ENCODE measurements around the gene TYW1B.
A peak's percentile ranks its signal among the peaks of the same experiment; 100 is the strongest.

TYW1B gene

DNA sequence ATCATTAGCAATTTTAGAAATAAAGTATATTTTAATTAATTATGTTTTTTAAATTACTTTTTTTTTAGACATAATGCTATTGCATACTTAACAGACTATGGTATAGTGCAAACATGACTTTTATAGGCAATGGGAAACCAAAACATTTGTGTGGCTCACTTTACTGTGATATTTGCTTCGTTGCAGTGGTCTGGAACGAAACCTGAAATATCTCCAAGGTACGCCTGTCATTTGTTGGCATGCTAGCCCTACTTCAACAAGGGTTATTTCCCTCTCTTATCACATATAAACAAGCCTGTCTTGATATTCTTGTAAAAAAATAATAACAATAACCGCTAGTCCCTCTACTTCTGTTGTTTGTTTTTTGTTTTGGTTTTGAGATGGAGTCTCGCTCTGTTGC lies 74.2 kb downstream of the TYW1B start:
- TF ChIP-seq REST (IDR thresholded peaks at IDR 0.05; ENCODE audit: low read depth) (no peak), TEAD4 (IDR thresholded peaks at IDR 0.05) (no peak), YY1 (IDR thresholded peaks at IDR 0.05; ENCODE audit: low read depth) (no peak), EP300 (IDR thresholded peaks at IDR 0.05; ENCODE audit: borderline replicate concordance) (no peak), NFIC (IDR thresholded peaks at IDR 0.05) (no peak), RAD21 (IDR thresholded peaks at IDR 0.05; ENCODE audit: low read depth) (no peak), MAX (IDR thresholded peaks at IDR 0.05) (no peak), EGR1 (IDR thresholded peaks at IDR 0.05) (no peak), ZBTB7A (IDR thresholded peaks at IDR 0.05; ENCODE audit: low read depth) (no peak)
- TF ChIP-seq, protein P1, sequence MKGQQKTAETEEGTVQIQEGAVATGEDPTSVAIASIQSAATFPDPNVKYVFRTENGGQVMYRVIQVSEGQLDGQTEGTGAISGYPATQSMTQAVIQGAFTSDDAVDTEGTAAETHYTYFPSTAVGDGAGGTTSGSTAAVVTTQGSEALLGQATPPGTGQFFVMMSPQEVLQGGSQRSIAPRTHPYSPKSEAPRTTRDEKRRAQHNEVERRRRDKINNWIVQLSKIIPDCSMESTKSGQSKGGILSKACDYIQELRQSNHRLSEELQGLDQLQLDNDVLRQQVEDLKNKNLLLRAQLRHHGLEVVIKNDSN (IDR thresholded peaks at IDR 0.05), result no peak

DNA sequence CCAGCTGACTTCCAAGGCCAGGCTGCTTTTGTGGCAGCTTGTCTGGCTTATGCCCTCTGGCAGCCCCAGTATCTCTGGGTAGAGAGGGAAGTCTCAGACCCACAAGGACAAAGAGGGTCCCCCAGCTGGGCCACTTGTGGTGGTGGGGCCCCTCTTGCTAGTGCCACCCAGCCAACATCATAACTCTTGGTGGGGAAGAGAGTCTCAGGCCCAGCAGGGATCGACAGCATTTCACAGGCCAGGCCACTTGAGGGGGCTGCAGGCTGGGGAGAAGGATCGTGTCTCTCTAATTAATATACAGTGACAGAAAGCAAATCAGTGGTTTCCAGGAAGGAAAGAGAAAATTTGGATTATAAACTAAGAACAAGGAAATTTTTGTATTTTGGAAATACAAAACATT lies 76.0 kb downstream of the TYW1B start:
- TF ChIP-seq RAD21 (IDR thresholded peaks at IDR 0.05; ENCODE audit: low read depth) (0 out of 2 replicates have a peak, but pooled peaks have one; percentile 22), TCF12 (IDR thresholded peaks at IDR 0.05; ENCODE audit: low read depth) (no peak), EGR1 (IDR thresholded peaks at IDR 0.05) (no peak)

GRCh38 chr7:72751378-72751777 lies 76.6 kb downstream of the TYW1B start:
- no peak for TF ChIP-seq FOXM1 (IDR thresholded peaks at IDR 0.05; ENCODE audit: borderline replicate concordance, low read depth)

GRCh38 chr7:72710983-72711382 lies 117.0 kb downstream of the TYW1B start:
- TF ChIP-seq FOXM1 (IDR thresholded peaks at IDR 0.05; ENCODE audit: borderline replicate concordance, low read depth), result no peak
- no peak for TF ChIP-seq TCF12 (IDR thresholded peaks at IDR 0.05; ENCODE audit: low read depth)
- TF ChIP-seq CREB1 (IDR thresholded peaks at IDR 0.05; ENCODE audit: low read depth), result no peak
- no peak for TF ChIP-seq RAD21 (IDR thresholded peaks at IDR 0.05; ENCODE audit: low read depth)
- no peak for TF ChIP-seq CEBPB (IDR thresholded peaks at IDR 0.05)
- no peak for TF ChIP-seq REST (IDR thresholded peaks at IDR 0.05; ENCODE audit: low read depth)
- no peak for TF ChIP-seq NFIC (IDR thresholded peaks at IDR 0.05)

DNA sequence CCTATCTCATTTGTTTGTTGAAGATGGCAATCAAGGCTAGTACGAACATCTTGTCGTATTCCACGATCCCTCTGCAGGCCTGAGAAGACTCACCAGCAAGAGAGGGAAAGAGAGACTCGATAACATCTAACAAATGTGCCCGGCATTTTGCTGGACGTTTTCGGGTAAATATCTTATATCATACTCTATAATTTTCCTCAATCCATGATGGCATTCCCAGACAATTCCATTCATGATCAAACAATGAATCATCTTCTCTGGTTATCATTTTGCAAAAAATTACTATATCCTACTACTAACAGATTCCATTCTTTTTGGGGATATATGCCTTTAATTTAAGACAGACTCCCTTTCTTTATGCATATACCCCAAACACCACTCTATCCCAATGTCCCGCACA lies 118.1 kb downstream of the TYW1B start:
- TF ChIP-seq YY1 (IDR thresholded peaks at IDR 0.05; ENCODE audit: low read depth) (no peak), EP300 (IDR thresholded peaks at IDR 0.05; ENCODE audit: borderline replicate concordance) (no peak), FOXM1 (IDR thresholded peaks at IDR 0.05; ENCODE audit: borderline replicate concordance, low read depth) (no peak), ZBTB7A (IDR thresholded peaks at IDR 0.05; ENCODE audit: low read depth) (no peak), MAX (IDR thresholded peaks at IDR 0.05) (no peak)

- TF ChIP-seq EGR1 (IDR thresholded peaks at IDR 0.05) (no peak), ZBTB7A (IDR thresholded peaks at IDR 0.05; ENCODE audit: low read depth) (no peak), NFIC (IDR thresholded peaks at IDR 0.05) (no peak), TCF12 (IDR thresholded peaks at IDR 0.05; ENCODE audit: low read depth) (no peak), REST (IDR thresholded peaks at IDR 0.05; ENCODE audit: low read depth) (no peak)
Measured at GRCh38 chr7:72706521-72706920, 121.5 kb downstream of the TYW1B start.

DNA sequence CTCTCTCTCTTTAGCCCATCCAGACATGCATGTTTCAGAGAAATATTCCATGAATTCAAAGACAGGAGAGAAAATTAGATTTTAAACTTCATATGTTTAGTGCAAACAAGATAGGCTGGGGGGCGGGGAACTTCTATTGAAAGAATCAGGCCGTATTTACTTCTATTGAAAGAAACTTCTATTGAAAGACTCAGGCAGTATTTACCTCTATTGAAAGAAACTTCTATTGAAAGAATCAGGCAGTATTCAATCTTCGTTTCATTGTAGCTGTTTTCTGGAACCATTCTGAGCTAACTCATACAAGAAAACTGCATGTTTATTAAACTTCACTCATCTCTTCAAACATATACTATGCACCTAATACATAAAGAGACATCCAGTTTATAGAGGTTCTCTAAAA lies 123.1 kb downstream of the TYW1B start:
- TF ChIP-seq EP300 (IDR thresholded peaks at IDR 0.05; ENCODE audit: borderline replicate concordance), result no peak
- no peak for TF ChIP-seq FOXM1 (IDR thresholded peaks at IDR 0.05; ENCODE audit: borderline replicate concordance, low read depth)

Measured in Ishikawa (cell line).